KMS-11 (cell line): ENCODE measurements around the gene LAMTOR4.

Experiments
- H2AFZ ChIP-seq: fragments of 200-600 bp; sonication (generic); 2 replicates; pipeline ENCODE4 v1.6.1; 2016; ENCODE audit warnings: antibody characterized with exemption, mixed run types, low read depth
- H3K27ac ChIP-seq: fragments of 200-600 bp; sonication (generic); 2 replicates; pipeline ENCODE4 v1.6.1; 2016; ENCODE audit warnings: mild to moderate bottlenecking, mixed run types
- H3K27me3 ChIP-seq: fragments of 200-600 bp; sonication (generic); 2 replicates; pipeline ENCODE4 v1.6.1; 2017; ENCODE audit warnings: mild to moderate bottlenecking, low read depth, mixed run types, moderate library complexity; ENCODE audit not compliant: insufficient read depth
- H3K36me3 ChIP-seq: fragments of 200-600 bp; sonication (generic); 2 replicates; pipeline ENCODE4 v1.6.1; 2017; ENCODE audit warnings: mild to moderate bottlenecking, mixed run types; ENCODE audit not compliant: insufficient read depth
- H3K4me1 ChIP-seq: fragments of 200-600 bp; sonication (generic); 2 replicates; pipeline ENCODE4 v1.6.1; 2016; ENCODE audit warnings: mild to moderate bottlenecking, low read depth, mixed run types; ENCODE audit not compliant: poor library complexity, severe bottlenecking
- H3K4me2 ChIP-seq: fragments of 200-600 bp; sonication (generic); 2 replicates; pipeline ENCODE4 v1.7.0; 2016; ENCODE audit warnings: mild to moderate bottlenecking, mixed run types
- H3K4me3 ChIP-seq: fragments of 200-600 bp; sonication (generic); IDR thresholded peaks from 2 replicates; pipeline ENCODE4 v1.6.1; 2017; ENCODE audit warnings: low read depth, low read length, mixed read lengths; ENCODE audit not compliant: insufficient read depth
- H3K79me2 ChIP-seq: fragments of 200-600 bp; sonication (generic); 2 replicates; pipeline ENCODE4 v1.6.1; 2016; ENCODE audit warnings: low read depth, mixed run types; ENCODE audit not compliant: insufficient read depth
- H3K9ac ChIP-seq: fragments of 200-600 bp; sonication (generic); 2 replicates; pipeline ENCODE4 v1.6.1; 2016; ENCODE audit warnings: mild to moderate bottlenecking, mixed run types
- H4K20me1 ChIP-seq: fragments of 200-600 bp; sonication (generic); 2 replicates; pipeline ENCODE4 v1.6.1; 2016; ENCODE audit warnings: mild to moderate bottlenecking, mixed run types; ENCODE audit not compliant: insufficient read depth
- CTCF ChIP-seq: fragments of 200-600 bp; sonication (generic); conservative IDR thresholded peaks from 2 replicates; pipeline ENCODE4 v1.6.1; 2017; ENCODE audit warnings: low read depth, mild to moderate bottlenecking, antibody characterized with exemption, low read length, moderate library complexity, mixed read lengths

The LAMTOR4 gene

DNA sequence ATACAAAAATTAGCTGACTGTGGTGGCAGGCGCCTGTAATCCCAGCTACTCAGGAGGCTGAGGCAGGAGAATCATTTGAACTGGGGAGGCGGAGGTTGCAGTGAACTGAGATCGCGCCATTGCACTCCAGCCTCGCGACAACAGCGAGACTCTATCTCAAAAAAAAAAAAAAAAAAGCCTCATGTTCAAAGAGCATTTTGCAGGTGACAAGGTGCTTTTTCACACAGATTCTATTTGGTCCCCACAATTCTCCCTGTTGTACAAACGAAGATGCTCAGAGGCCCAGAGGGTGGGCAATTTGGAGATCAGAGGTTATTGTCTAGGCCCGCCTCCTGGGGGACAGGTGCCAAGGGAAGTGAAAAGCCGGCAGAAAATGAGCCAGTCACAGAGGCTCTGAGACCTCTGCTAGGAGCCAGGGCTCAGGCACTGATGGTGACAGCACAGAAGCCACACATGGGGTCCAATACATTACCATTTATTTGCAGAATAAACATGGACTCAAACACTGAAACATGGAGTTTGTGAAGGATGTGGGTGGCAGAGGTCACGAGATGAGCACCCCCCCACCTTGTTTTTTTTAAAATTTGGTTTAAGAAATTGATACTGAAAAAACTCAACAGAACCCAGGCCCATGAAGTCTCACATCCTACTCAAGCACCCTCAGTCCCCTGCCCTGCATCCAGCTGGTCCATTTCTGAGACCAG lies 20.6 kb downstream of the LAMTOR4 start:
- Histone ChIP-seq H3K4me3 (no peak overlapping the region), H3K27ac (no peak overlapping the region), H4K20me1 (no peaks in the 10 kb centered on the region), H3K36me3 (no peaks in the 10 kb centered on the region), H3K4me1 (peaks cover 7% of the 10 kb centered on the region), H3K4me2 (no peak overlapping the region), H3K27me3 (peaks cover 90% of the 10 kb centered on the region), H2AFZ (no peak overlapping the region), H3K79me2 (no peaks in the 10 kb centered on the region), H3K9ac (no peak overlapping the region)
- no peak for TF ChIP-seq CTCF

GRCh38 chr7:100170101-100170897 lies 21.6 kb downstream of the LAMTOR4 start:
- H2AFZ ChIP-seq = no peak overlapping the region
- no peak overlapping the region for H3K4me3 ChIP-seq
- H4K20me1 ChIP-seq = no peaks in the 10 kb centered on the region
- H3K9ac ChIP-seq = no peak overlapping the region
- peaks cover 90% of the 10 kb centered on the region for H3K27me3 ChIP-seq
- H3K4me2 ChIP-seq = no peak overlapping the region
- peaks cover 7% of the 10 kb centered on the region for H3K4me1 ChIP-seq
- no peaks in the 10 kb centered on the region for H3K36me3 ChIP-seq
- no peak for TF ChIP-seq CTCF
- H3K79me2 ChIP-seq = no peaks in the 10 kb centered on the region
- no peak overlapping the region for H3K27ac ChIP-seq

DNA sequence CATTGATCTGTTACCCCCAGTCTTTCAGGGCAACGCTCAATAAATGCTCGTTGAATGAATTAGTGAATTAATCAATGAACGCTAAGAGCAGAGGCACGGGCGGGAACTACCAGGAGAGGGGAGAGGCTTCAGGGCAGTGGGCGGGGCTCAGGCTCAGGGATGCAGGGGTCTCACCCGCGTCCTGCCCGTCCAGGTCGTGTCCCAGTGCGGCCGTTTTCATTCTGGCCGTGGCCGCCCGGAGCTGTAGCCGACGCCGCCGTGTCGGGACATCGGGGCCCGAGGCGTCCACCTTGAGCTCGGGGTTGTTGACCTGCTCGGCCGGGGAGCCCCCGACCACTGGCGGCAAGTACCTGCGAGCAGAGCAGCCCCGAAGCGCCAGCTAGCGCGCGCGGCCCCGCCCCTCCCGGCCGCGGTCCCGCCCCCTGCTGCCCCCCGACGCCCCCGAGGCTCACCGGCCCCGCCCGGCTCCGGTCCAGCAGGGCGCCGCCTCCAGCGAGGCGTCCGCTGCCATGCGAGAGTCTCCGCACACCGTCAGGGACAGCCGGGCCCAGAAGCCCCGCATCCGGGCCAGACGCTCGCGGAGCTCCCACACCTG lies 22.5 kb downstream of the LAMTOR4 start:
- Histone ChIP-seq H2AFZ (no peak overlapping the region), H3K79me2 (no peaks in the 10 kb centered on the region), H3K4me3 (no peak overlapping the region), H3K9ac (no peak overlapping the region), H3K4me1 (peaks cover 7% of the 10 kb centered on the region), H3K27ac (no peak overlapping the region), H4K20me1 (no peaks in the 10 kb centered on the region), H3K27me3 (peaks cover 87% of the 10 kb centered on the region), H3K36me3 (no peaks in the 10 kb centered on the region), H3K4me2 (no peak overlapping the region)
- TF ChIP-seq CTCF = no peak

DNA sequence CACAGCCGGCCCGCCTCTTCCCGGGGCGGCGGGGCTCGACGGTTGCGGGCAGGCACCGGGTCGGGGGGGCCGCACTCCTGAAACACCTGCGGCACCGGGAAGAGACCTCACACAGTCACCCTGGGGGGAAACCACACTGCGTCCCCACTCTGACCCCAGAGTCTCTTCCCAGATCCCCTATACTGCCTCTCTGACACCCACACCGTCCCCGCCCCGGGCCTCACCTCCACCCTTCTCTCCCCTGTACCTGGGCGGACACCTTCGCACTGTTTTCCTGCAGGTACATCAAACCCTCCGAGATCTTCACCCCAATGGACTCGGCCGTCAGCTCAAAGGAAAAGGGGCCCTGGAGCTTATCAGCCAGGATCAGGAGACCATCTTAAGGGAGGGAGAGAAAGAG lies 23.1 kb downstream of the LAMTOR4 start:
- TF ChIP-seq CTCF = no peak
- no peak overlapping the region for H3K9ac ChIP-seq
- H3K27ac ChIP-seq = no peak overlapping the region
- no peaks in the 10 kb centered on the region for H3K36me3 ChIP-seq
- no peak overlapping the region for H2AFZ ChIP-seq
- H3K4me1 ChIP-seq = peaks cover 7% of the 10 kb centered on the region
- H3K27me3 ChIP-seq = peaks cover 87% of the 10 kb centered on the region
- no peak overlapping the region for H3K4me2 ChIP-seq
- H4K20me1 ChIP-seq = no peaks in the 10 kb centered on the region
- H3K79me2 ChIP-seq = no peaks in the 10 kb centered on the region
- H3K4me3 ChIP-seq = no peak overlapping the region
